ENCODE data around the gene SLC41A2.

The SLC41A2 gene

GRCh38 chr12:104928036-104928745 lies 29.9 kb downstream of the SLC41A2 start:
- no peak for DNase-seq

- no peak for DNase-seq
These were observed 32.6 kb downstream of the SLC41A2 start for GRCh38 chr12:104925501-104925900.

GRCh38 chr12:104921340-104921739 lies 36.8 kb downstream of the SLC41A2 start:
- no peak for DNase-seq

GRCh38 chr12:104911942-104912341 lies 46.1 kb downstream of the SLC41A2 start:
- DNase-seq: no peak

GRCh38 chr12:104910196-104910840 lies 47.8 kb downstream of the SLC41A2 start:
- DNase-seq: no peak

- DNase-seq: no peak
These were observed 48.3 kb downstream of the SLC41A2 start for GRCh38 chr12:104909761-104910160.
